Stomach (tissue), 4 donors: ENCODE results near the gene DOCK4.

Experiments used
- EP300 ChIP-seq: sonication (generic); formaldehyde crosslinking; IDR thresholded peaks from one replicate; pipeline ENCODE4 v1.6.1; 2017; ENCODE audit warnings: antibody characterized with exemption
- POLR2A ChIP-seq, 4 donors: fragments of 450-650 bp; IDR thresholded peaks; one replicate each; pipeline ENCODE4 v1.6.1; 2016; ENCODE audit warnings: antibody characterized with exemption in 4 of 4, control low read depth in 2 of 4, mild to moderate bottlenecking in 1 of 4, moderate library complexity in 1 of 4
- POLR2AphosphoS5 ChIP-seq, 3 donors: sonication (generic); formaldehyde crosslinking; IDR thresholded peaks; one replicate each; pipeline ENCODE4 v1.6.1; 2016; ENCODE audit warnings: antibody characterized with exemption in 3 of 3
- TF ChIP-seq, protein P1 (sequence below), 7 experiments: fragments of 450-650 bp in 4 of 7; fragments of 200-600 bp in 3 of 7; sonication (generic) in 3 of 7; IDR thresholded peaks; one replicate each; pipeline ENCODE4 v1.5.1; 2016 to 2019; ENCODE audit warnings: antibody characterized with exemption in 7 of 7, control low read depth in 2 of 7, mild to moderate bottlenecking in 1 of 7

- TF ChIP-seq, protein P1, sequence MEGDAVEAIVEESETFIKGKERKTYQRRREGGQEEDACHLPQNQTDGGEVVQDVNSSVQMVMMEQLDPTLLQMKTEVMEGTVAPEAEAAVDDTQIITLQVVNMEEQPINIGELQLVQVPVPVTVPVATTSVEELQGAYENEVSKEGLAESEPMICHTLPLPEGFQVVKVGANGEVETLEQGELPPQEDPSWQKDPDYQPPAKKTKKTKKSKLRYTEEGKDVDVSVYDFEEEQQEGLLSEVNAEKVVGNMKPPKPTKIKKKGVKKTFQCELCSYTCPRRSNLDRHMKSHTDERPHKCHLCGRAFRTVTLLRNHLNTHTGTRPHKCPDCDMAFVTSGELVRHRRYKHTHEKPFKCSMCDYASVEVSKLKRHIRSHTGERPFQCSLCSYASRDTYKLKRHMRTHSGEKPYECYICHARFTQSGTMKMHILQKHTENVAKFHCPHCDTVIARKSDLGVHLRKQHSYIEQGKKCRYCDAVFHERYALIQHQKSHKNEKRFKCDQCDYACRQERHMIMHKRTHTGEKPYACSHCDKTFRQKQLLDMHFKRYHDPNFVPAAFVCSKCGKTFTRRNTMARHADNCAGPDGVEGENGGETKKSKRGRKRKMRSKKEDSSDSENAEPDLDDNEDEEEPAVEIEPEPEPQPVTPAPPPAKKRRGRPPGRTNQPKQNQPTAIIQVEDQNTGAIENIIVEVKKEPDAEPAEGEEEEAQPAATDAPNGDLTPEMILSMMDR (IDR thresholded peaks at IDR 0.05): no peak
- no peak for TF ChIP-seq POLR2A (IDR thresholded peaks at IDR 0.05)
- no peak for TF ChIP-seq POLR2AphosphoS5 (IDR thresholded peaks at IDR 0.05)
- no peak for TF ChIP-seq EP300
Observed at GRCh38 chr7:112116358-112116757, 89.8 kb downstream of the DOCK4 start.
